SK-N-SH (cell line): ENCODE measurements around the gene SCGB1C1. TPM values are rescaled to one million over a fixed set of nuclear protein-coding genes. Genes with fewer than 3 reads are reported as not detected.

Source experiments
- polyA plus RNA-seq, 3 experiments: library from polyadenylated mRNA; depleted of rRNA; stranded (reverse); fragments of >200 nt; gene quantifications; 2 replicates each; pipeline ENCODE4 v1.2.3, GENCODE V29; 2012
- small RNA-seq, 7 experiments: library from RNA; depleted of rRNA; stranded (forward); fragments of <200 nt; gene quantifications; one replicate each; pipeline ENCODE3, GENCODE V24; 2012

The SCGB1C1 gene
- polyA plus RNA-seq, 1 of the 3 experiments (the other 2 are of a cell fraction) = not detected

Small RNA genes within 50 kb of the gene (small RNA-seq; reads per million reads assigned to genes)
- gene RNU6-447P = 0 reads per million in 7 experiments

Other genes with a start within 250 kb of the SCGB1C1 start
- 56.9 and 67.5 TPM in 2 replicates for gene BET1L, start 14.3 kb downstream of the SCGB1C1 start, polyA plus RNA-seq (2012; rRNA removed)
- 115 and 127 TPM in 2 replicates for gene RIC8A, start 14.6 kb downstream of the SCGB1C1 start, polyA plus RNA-seq (2012; rRNA removed)
- gene SIRT3, start 43.3 kb downstream of the SCGB1C1 start, polyA plus RNA-seq (2012; rRNA removed) = 34.4 and 40.1 TPM in 2 replicates
- gene PSMD13, start 43.9 kb downstream of the SCGB1C1 start, polyA plus RNA-seq (2012; rRNA removed) = 196 and 227 TPM in 2 replicates
- not detected in 2 replicates for gene NLRP6, start 85.3 kb downstream of the SCGB1C1 start, polyA plus RNA-seq (2012; rRNA removed)
- gene PGGHG, start 96.0 kb downstream of the SCGB1C1 start, polyA plus RNA-seq (2012; rRNA removed) = 19.9 and 26.5 TPM in 2 replicates
- not detected in 2 replicates for gene IFITM5, start 106.4 kb downstream of the SCGB1C1 start, polyA plus RNA-seq (2012; rRNA removed)
- gene IFITM2, start 114.7 kb downstream of the SCGB1C1 start, polyA plus RNA-seq (2012; rRNA removed) = 398 and 518 TPM in 2 replicates
- gene IFITM1, start 121.0 kb downstream of the SCGB1C1 start, polyA plus RNA-seq (2012; rRNA removed) = 15.3 and 19.4 TPM in 2 replicates
- 229 and 326 TPM in 2 replicates for gene IFITM3, start 127.8 kb downstream of the SCGB1C1 start, polyA plus RNA-seq (2012; rRNA removed)
- 58.6 and 66.7 TPM in 2 replicates for gene B4GALNT4, start 176.4 kb downstream of the SCGB1C1 start, polyA plus RNA-seq (2012; rRNA removed)
- 1.4 and 2.4 TPM in 2 replicates for gene PKP3, start 201.1 kb downstream of the SCGB1C1 start, polyA plus RNA-seq (2012; rRNA removed)
- gene SIGIRR, start 221.9 kb downstream of the SCGB1C1 start, polyA plus RNA-seq (2012; rRNA removed) = 22.4 and 32.5 TPM in 2 replicates
- gene ANO9, start 248.9 kb downstream of the SCGB1C1 start, polyA plus RNA-seq (2012; rRNA removed) = 0.06 and 0.12 TPM in 2 replicates